Fibroblast of pulmonary artery (primary cell): Measurements from ENCODE around the gene KLF15.
A peak's percentile ranks its signal among the peaks of the same experiment; 100 is the strongest.

Experiments used
- DNase-seq: peaks from one replicate; pipeline ENCODE4 v3.0.0-alpha.2; 2010; ENCODE audit warnings: low read depth
- H3K4me3 ChIP-seq: replicated peaks from 2 replicates; pipeline ENCODE4 v1.5.1; 2011; ENCODE audit warnings: low read depth, mild to moderate bottlenecking, control low read depth, low read length, moderate library complexity
- TF ChIP-seq, protein P1 (sequence below): IDR thresholded peaks from 2 replicates; pipeline ENCODE4 v1.5.1; 2011; ENCODE audit warnings: mild to moderate bottlenecking, control low read depth, low read length, inconsistent platforms; ENCODE audit errors: missing control alignments

Gene KLF15

DNA sequence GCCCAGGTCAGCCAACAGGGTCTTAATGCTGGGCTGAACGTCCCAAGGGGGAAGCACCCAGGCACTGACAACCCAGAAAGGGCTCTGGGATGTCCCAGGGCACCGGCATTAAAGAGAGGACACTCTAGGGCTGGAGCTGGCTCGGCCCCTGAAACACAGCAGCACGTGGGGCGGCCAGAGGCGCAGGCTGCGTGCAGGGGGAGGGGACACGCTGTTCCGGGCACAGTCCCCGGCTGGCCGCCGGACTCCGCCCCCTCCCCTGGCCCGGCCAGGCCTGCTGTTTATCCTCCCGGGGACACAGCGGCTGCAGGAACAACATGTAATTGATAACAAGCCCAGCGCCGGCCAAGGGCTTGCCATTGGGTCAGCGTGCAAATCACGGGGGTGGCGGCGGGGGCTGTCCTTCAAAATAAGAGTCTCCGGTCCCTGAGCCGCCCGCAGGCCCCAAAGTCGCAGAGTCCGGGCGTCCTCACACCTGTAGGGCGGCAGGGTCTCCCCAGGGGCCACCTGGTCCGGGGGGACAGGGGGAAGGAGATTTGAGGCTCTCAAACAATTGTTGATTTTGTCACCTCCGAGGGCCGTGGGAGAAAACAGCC, 1.3 kb downstream of the KLF15 start:
- TF ChIP-seq, protein P1, sequence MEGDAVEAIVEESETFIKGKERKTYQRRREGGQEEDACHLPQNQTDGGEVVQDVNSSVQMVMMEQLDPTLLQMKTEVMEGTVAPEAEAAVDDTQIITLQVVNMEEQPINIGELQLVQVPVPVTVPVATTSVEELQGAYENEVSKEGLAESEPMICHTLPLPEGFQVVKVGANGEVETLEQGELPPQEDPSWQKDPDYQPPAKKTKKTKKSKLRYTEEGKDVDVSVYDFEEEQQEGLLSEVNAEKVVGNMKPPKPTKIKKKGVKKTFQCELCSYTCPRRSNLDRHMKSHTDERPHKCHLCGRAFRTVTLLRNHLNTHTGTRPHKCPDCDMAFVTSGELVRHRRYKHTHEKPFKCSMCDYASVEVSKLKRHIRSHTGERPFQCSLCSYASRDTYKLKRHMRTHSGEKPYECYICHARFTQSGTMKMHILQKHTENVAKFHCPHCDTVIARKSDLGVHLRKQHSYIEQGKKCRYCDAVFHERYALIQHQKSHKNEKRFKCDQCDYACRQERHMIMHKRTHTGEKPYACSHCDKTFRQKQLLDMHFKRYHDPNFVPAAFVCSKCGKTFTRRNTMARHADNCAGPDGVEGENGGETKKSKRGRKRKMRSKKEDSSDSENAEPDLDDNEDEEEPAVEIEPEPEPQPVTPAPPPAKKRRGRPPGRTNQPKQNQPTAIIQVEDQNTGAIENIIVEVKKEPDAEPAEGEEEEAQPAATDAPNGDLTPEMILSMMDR, result no peak
- peak; percentile 94 for DNase-seq
- H3K4me3 ChIP-seq, result peak overlapping the region; percentile 69

DNA sequence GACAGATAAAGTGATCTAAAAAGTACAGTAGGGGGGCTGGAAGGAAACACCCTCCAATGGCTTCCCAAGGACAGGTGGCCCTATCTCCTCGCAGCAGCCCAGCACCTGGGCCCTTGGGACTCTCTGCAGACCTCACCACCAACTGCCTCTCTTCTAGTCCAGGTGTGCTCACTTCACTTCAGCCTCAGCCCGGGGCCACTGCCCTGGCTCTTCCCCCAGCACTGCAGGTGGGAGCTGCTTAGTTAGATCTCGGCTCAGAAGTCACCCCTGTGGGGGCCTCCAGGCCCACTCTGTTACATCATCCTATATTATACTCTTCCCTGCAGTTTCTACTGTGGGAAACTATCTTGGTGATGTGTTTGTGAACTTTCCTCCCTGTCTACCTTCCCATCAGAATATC, 2.0 kb downstream of the KLF15 start:
- peak overlapping the region; percentile 69 for H3K4me3 ChIP-seq
- DNase-seq, result no peak
- TF ChIP-seq, protein P1, result no peak

DNA sequence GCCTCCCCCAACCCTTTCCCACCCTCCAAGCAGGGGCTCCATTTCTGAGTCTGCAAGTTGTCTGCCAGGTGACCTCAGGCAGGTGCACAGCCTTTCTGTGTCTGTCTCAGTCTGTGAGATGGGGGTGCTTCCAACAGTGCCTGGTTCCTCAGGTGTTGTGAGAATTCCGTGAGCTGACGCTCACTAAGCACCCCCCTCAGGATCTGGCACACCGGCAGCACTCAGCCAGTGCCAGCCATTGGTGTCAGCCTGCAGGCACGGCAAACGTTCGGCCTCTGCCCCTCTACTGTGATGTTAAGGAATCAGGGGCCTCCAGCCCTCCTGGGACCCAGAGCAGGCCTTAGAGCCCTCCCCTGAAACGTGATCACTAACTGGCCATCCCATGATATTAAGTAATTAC, 2.4 kb downstream of the KLF15 start:
- no peak overlapping the region for H3K4me3 ChIP-seq
- DNase-seq, result no peak
- TF ChIP-seq, protein P1, result no peak

DNA sequence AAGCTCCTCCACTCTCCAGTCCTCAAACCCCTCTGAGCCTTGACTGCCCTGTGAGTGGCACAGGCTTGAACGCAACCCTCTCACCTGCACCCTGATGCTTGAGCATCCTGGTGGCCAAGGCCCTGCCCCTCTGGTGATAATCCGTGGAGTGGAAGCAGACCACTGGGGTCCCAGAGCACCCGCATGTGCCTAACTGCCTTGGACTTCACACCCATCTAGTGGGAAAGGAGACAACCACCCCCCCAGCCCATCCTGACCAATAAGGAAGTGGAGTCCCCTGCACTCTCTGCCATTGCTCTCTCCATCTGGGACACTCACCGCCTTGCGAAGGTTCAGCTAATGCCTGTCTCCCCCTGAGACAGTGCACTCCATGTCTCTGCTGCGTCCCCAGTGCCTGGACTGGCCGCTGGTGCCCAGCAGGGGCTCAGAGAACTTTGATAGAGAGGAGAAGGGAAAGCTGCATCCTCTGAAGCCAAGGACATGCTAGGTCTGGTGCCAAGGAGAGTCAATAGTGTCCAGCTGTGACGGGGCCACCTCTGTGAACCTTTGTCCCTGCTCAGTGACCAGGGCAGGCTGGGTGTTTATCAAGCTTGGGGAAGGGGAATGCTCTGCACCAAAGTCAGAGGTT, 3.4 kb downstream of the KLF15 start:
- no peak overlapping the region for H3K4me3 ChIP-seq
- TF ChIP-seq, protein P1, result no peak
- DNase-seq, result no peak

DNA sequence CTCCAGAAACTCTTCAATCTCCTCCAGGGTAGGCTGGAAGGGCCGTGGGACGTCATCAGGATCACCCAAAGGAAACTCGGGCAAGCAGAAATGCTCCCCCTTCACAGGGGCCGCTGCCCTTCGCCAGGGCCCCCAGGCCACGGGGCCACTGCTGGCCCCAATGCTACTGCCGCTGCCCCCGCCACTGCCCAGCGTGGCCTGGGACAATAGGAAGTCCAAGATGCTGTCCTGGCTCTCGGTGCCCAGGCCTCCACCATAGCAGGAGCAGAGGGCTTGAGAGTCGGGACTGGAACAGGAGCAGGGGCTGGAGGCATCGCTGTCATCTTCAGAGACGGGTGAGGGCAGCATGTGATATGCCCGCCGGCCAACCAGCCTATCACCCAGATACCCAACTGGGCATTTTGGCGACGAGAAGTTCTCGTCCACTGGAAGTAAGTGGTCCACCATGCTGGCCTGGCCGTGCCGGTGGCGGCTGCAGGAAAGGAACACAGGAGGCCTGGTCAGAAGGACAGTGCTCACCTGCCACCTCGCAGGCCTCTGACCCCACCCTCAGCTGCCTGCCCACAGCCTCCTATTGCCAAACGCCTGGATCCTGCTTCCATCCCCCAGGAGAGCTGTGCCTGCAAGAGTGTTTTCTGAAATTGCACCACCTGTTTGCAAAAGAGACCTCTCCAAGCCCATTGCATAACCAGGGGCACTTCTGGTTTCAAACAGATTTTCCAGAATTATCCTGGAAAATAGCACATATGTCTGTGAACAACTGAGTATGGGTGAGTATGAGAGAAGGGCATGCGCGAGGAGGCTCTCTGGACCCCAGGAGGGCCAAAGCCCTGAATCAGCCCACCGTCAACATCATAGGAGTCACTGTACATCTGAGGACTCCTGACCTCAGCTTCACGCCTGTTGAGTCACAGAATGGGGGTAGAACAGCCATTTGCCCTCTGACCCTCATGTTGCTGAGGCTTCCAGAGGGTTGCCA, 4.4 kb downstream of the KLF15 start:
- peak; percentile 16 for DNase-seq
- TF ChIP-seq, protein P1, result no peak
- no peak overlapping the region for H3K4me3 ChIP-seq

DNA sequence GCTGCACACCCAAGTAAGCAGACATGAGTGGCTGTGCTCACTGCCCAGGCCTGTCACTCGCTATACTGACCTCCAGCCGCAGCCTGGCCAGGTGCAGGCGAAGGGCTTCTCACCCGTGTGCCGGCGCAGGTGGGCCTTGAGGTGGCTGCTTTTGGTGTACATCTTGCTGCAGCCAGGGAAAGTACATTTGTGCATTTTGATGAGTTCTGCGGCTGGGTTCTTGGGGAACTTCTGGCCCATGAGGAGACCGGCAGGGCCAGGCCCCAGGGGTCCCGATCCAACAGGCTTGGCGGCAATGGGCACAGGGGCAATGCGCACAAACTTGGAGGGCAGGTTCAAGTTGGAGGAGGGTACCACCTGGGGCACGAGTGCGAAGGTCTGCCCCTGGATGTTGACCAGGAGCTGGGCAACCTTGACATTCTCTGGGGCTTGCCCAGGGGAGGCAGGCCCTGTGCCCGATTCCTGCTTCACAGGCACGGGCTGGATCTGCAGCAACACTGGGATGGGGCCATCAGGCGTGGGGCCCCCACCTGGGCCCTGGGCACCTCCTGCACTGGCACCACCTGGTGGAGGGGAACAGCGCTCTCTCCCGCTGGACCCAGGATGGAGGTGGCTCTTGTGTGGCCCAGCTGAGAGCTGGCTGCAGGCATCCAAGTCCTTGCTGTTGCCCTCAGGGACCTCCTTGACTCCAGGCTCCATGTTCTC, 5.3 kb downstream of the KLF15 start:
- no peak for DNase-seq
- no peak overlapping the region for H3K4me3 ChIP-seq
- TF ChIP-seq, protein P1, result no peak
